ENCODE measurements around the gene CTXND2. TPM values are rescaled to one million over a fixed set of nuclear protein-coding genes. Genes with fewer than 3 reads are reported as not detected.

The CTXND2 gene
- polyA plus RNA-seq, 1 donor from 2014 or later: not detected

DNA sequence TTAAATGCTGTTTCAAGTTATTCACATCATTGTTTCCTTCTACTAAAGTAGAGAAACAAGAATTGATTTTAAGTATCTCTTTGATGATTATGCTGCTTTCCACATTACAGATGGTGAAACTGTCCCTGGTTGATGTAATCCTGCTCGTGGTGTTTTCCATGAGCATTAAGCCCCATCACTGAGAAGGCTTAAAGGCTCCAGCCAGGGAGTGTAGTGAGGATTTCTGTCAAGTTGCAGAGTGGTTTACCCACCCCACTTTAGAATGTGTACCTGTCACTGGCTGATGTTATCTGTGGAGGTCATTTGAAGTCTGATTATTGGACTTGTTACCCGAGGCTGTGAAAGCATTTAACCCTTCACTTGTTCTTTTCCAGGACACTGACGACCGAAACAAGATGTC lies 74.8 kb downstream of the CTXND2 start:
- no peak overlapping the region for H3K4me3 Mint-ChIP-seq
- H3K27me3 Mint-ChIP-seq: no peaks in the 10 kb centered on the region
- no peak overlapping the region for H3K27ac Mint-ChIP-seq
- no peaks in the 10 kb centered on the region for H3K9me3 Mint-ChIP-seq
- H3K36me3 Mint-ChIP-seq: peaks cover 4% of the 10 kb centered on the region
- peaks cover 0 to 5% (median 2%) of the 10 kb centered on the region in 3 donors for H3K4me1 Mint-ChIP-seq

Other genes starting within 250 kb of the CTXND2 start
- 18.8 TPM for gene GOLPH3L, start 190.0 kb upstream of the CTXND2 start, polyA plus RNA-seq
- gene HORMAD1, start 166.2 kb upstream of the CTXND2 start, polyA plus RNA-seq: 0.84 TPM
- gene CTSS, start 121.4 kb upstream of the CTXND2 start, polyA plus RNA-seq: 478 TPM
- 1.0 TPM for gene CTSK, start 78.9 kb upstream of the CTXND2 start, polyA plus RNA-seq
- 18.2 TPM for gene ARNT, start 10.5 kb upstream of the CTXND2 start, polyA plus RNA-seq
- 19.8 TPM for gene SETDB1, start 39.2 kb downstream of the CTXND2 start, polyA plus RNA-seq
- gene CERS2, start 87.7 kb downstream of the CTXND2 start, polyA plus RNA-seq: 110 TPM
- 0.11 TPM for gene ANXA9, start 95.2 kb downstream of the CTXND2 start, polyA plus RNA-seq
- gene MINDY1, start 119.8 kb downstream of the CTXND2 start, polyA plus RNA-seq: 2.3 TPM
- gene PRUNE1, start 121.3 kb downstream of the CTXND2 start, polyA plus RNA-seq: 36.2 TPM
- 0.13 TPM for gene BNIPL, start 149.4 kb downstream of the CTXND2 start, polyA plus RNA-seq
- 4.5 TPM for gene C1orf56, start 160.6 kb downstream of the CTXND2 start, polyA plus RNA-seq
- 86.2 TPM for gene CDC42SE1, start 172.5 kb downstream of the CTXND2 start, polyA plus RNA-seq
- gene MLLT11, start 173.3 kb downstream of the CTXND2 start, polyA plus RNA-seq: 1.5 TPM
- gene GABPB2, start 183.6 kb downstream of the CTXND2 start, polyA plus RNA-seq: 5.5 TPM